Activated CD8-positive, alpha-beta memory T cell treated with anti-CD3 and anti-CD28 coated beads, Interleukin-2, amount 50 U/mL, for 48 hours (primary cell): Measurements from ENCODE around the gene KLF16.

Source experiments
- DNase-seq: peaks from one replicate; pipeline ENCODE4 v3.0.0-alpha.2; 2020

Gene KLF16

GRCh38 chr19:1866693-1867348, 3.4 kb upstream of the KLF16 start:
- no peak for DNase-seq

GRCh38 chr19:1865172-1866010, 2.0 kb upstream of the KLF16 start:
- no peak for DNase-seq

- peak; percentile 86 for DNase-seq
Observed at GRCh38 chr19:1864480-1865171, 1.2 kb upstream of the KLF16 start.

GRCh38 chr19:1863638-1864479, 480 bp upstream of the KLF16 start:
- DNase-seq, result peak; percentile 98

GRCh38 chr19:1862424-1863327, 703 bp downstream of the KLF16 start:
- DNase-seq, result peak; percentile 84

- DNase-seq, result no peak
Observed at GRCh38 chr19:1862068-1862423, 1.3 kb downstream of the KLF16 start.

- DNase-seq, result no peak
Observed at GRCh38 chr19:1861599-1862031, 1.8 kb downstream of the KLF16 start.

- DNase-seq, result no peak
Observed at GRCh38 chr19:1860821-1861598, 2.4 kb downstream of the KLF16 start.

- DNase-seq, result no peak
Observed at GRCh38 chr19:1860042-1860775, 3.2 kb downstream of the KLF16 start.

GRCh38 chr19:1859331-1859781, 4.0 kb downstream of the KLF16 start:
- DNase-seq, result no peak

GRCh38 chr19:1858412-1859081, 4.8 kb downstream of the KLF16 start:
- no peak for DNase-seq

GRCh38 chr19:1857648-1858326, 5.6 kb downstream of the KLF16 start:
- DNase-seq, result no peak

- DNase-seq, result peak; percentile 78
Observed at GRCh38 chr19:1856698-1857603, 6.4 kb downstream of the KLF16 start.

- DNase-seq, result no peak
Observed at GRCh38 chr19:1856345-1856697, 7.1 kb downstream of the KLF16 start.

GRCh38 chr19:1855828-1856255, 7.5 kb downstream of the KLF16 start:
- no peak for DNase-seq

GRCh38 chr19:1855040-1855827, 8.1 kb downstream of the KLF16 start:
- DNase-seq, result peak; percentile 91

- DNase-seq, result no peak
Observed at GRCh38 chr19:1854542-1855039, 8.8 kb downstream of the KLF16 start.
